GM19023 (cell line): ENCODE measurements around the gene PODNL1.

Experiments
- ATAC-seq: cut with Tn5 transposase; IDR thresholded peaks from one replicate; pipeline ENCODE4 v1.9.1; 2021; ENCODE audit warnings: mild to moderate bottlenecking, moderate library complexity; ENCODE audit not compliant: unreplicated experiment

PODNL1 gene

GRCh38 chr19:13938301-13939064 lies at the start of gene PODNL1:
Gene PODNL1, minus strand, starts transcription at chr19:13938417. Its CDS starts 236 bp downstream, at chr19:13938181.
- ATAC-seq = no peak

- ATAC-seq = no peak
Measured at GRCh38 chr19:13987101-13987890, 49.1 kb upstream of the PODNL1 start.

- peak; percentile 79 for ATAC-seq
Measured at GRCh38 chr19:13986348-13986904, 48.2 kb upstream of the PODNL1 start.

GRCh38 chr19:13985771-13986347 lies 47.6 kb upstream of the PODNL1 start:
- peak; percentile 6 for ATAC-seq

- no peak for ATAC-seq
Measured at GRCh38 chr19:13984875-13985741, 46.9 kb upstream of the PODNL1 start.

GRCh38 chr19:13984186-13984585 lies 46.0 kb upstream of the PODNL1 start:
- ATAC-seq = no peak

- no peak for ATAC-seq
Measured at GRCh38 chr19:13983213-13983889, 45.1 kb upstream of the PODNL1 start.

- no peak for ATAC-seq
Measured at GRCh38 chr19:13982773-13983172, 44.6 kb upstream of the PODNL1 start.

- ATAC-seq = no peak
Measured at GRCh38 chr19:13981988-13982501, 43.8 kb upstream of the PODNL1 start.

GRCh38 chr19:13981467-13981866 lies 43.2 kb upstream of the PODNL1 start:
- ATAC-seq = no peak

GRCh38 chr19:13981021-13981420 lies 42.8 kb upstream of the PODNL1 start:
- ATAC-seq = no peak

GRCh38 chr19:13980340-13980739 lies 42.1 kb upstream of the PODNL1 start:
- ATAC-seq = no peak

- no peak for ATAC-seq
Measured at GRCh38 chr19:13979686-13980085, 41.5 kb upstream of the PODNL1 start.

- no peak for ATAC-seq
Measured at GRCh38 chr19:13979244-13979615, 41.0 kb upstream of the PODNL1 start.

GRCh38 chr19:13978351-13979243 lies 40.4 kb upstream of the PODNL1 start:
- no peak for ATAC-seq

GRCh38 chr19:13977803-13978202 lies 39.6 kb upstream of the PODNL1 start:
- no peak for ATAC-seq

GRCh38 chr19:13976446-13976845 lies 38.2 kb upstream of the PODNL1 start:
- no peak for ATAC-seq

- ATAC-seq = no peak
Measured at GRCh38 chr19:13975870-13976269, 37.7 kb upstream of the PODNL1 start.

- no peak for ATAC-seq
Measured at GRCh38 chr19:13974073-13974472, 35.9 kb upstream of the PODNL1 start.
